Daoy (cell line): ENCODE results near the gene B4GALT2. TPM values are rescaled to one million over a fixed set of nuclear protein-coding genes. Genes with fewer than 3 reads are reported as not detected.

Experiments used
- DNase-seq: peaks from one replicate; pipeline ENCODE4 v3.0.0-alpha.2; 2015; ENCODE audit warnings: low read depth
- total RNA-seq: library from RNA; depleted of rRNA; stranded (reverse); fragments of >200 nt; shearing (Covaris generic); gene quantifications from 2 replicates; pipeline ENCODE4 v1.2.3, GENCODE V29; 2014

Gene B4GALT2
- total RNA-seq, 1 experiment from 2014 or later, result 58.1 TPM

GRCh38 chr1:43969746-43970466 lies 9.1 kb upstream of the B4GALT2 start, which contains the start of gene DPH2:
DPH2 (plus strand) TSS chr1:43970010; CDS start chr1:43970176, 166 bp downstream.
- peak; percentile 98 for DNase-seq

GRCh38 chr1:43970502-43970901 lies 8.5 kb upstream of the B4GALT2 start:
- no peak for DNase-seq

GRCh38 chr1:43970911-43971310 lies 8.1 kb upstream of the B4GALT2 start:
- DNase-seq, result no peak

- DNase-seq, result no peak
These were observed 7.6 kb upstream of the B4GALT2 start for GRCh38 chr1:43971336-43971980.

GRCh38 chr1:43973981-43974442 lies 5.0 kb upstream of the B4GALT2 start:
- DNase-seq, result no peak

- peak; percentile 98 for DNase-seq
These were observed 4.4 kb upstream of the B4GALT2 start, which contains the start of gene ATP6V0B for GRCh38 chr1:43974443-43975248. ATP6V0B (plus strand) TSS chr1:43974960; CDS start chr1:43975041, 81 bp downstream.

- DNase-seq, result no peak
These were observed 3.6 kb upstream of the B4GALT2 start for GRCh38 chr1:43975249-43975961.

GRCh38 chr1:43976045-43976444 lies 3.0 kb upstream of the B4GALT2 start:
- DNase-seq, result no peak

GRCh38 chr1:43976890-43977289 lies 2.1 kb upstream of the B4GALT2 start:
- DNase-seq, result no peak

- no peak for DNase-seq
These were observed 1.4 kb upstream of the B4GALT2 start for GRCh38 chr1:43977376-43978263.

GRCh38 chr1:43978264-43978550 lies 803 bp upstream of the B4GALT2 start:
- no peak for DNase-seq

- DNase-seq, result no peak
These were observed 184 bp downstream of the B4GALT2 start for GRCh38 chr1:43979261-43979527.

GRCh38 chr1:43979528-43980254 lies 681 bp downstream of the B4GALT2 start:
- DNase-seq, result peak; percentile 82

GRCh38 chr1:43980255-43981134 lies 1.5 kb downstream of the B4GALT2 start:
- no peak for DNase-seq

GRCh38 chr1:43981135-43981491 lies 2.1 kb downstream of the B4GALT2 start:
- DNase-seq, result no peak

GRCh38 chr1:43981636-43982035 lies 2.6 kb downstream of the B4GALT2 start:
- no peak for DNase-seq

GRCh38 chr1:43982241-43982640 lies 3.2 kb downstream of the B4GALT2 start:
- DNase-seq, result no peak

GRCh38 chr1:43982808-43983207 lies 3.8 kb downstream of the B4GALT2 start:
- DNase-seq, result no peak

- no peak for DNase-seq
These were observed 4.4 kb downstream of the B4GALT2 start for GRCh38 chr1:43983253-43983899.
